Heart right ventricle (tissue), 16 donors: ENCODE measurements around the gene KIF6. TPM values are rescaled to one million over a fixed set of nuclear protein-coding genes. Genes with fewer than 3 reads are reported as not detected.
"Not testable (repeated sequence)": the region's sequence is repeated elsewhere in the genome, so short reads cannot be mapped to it uniquely, and the experiment has no call there.

Source experiments
- ATAC-seq, 8 donors: fragments of 200-7000 bp; cut with Tn5 transposase; one replicate each; pipeline ENCODE4 v1.9.1; 2020; ENCODE audit warnings: mild to moderate bottlenecking in 8 of 8, moderate library complexity in 8 of 8, moderate number of reproducible peaks in 1 of 8
- DNase-seq, 2 donors: peaks; one replicate each; pipeline ENCODE4 v3.0.0-alpha.2; 2020
- H3K27ac ChIP-seq, 10 donors: fragments of 200-600 bp; sonication (generic) in 2 of 10; one replicate each; pipeline versions ENCODE4 v1.5.0 to v1.8.0; 2020 to 2022; ENCODE audit warnings: mild to moderate bottlenecking in 3 of 10
- H3K27me3 ChIP-seq, 7 donors: fragments of 200-600 bp; one replicate each; pipeline ENCODE4 v1.8.0; 2021 to 2022; ENCODE audit warnings: mild to moderate bottlenecking in 2 of 7
- H3K36me3 ChIP-seq, 9 donors: fragments of 200-600 bp; sonication (generic) in 1 of 9; one replicate each; pipeline versions ENCODE4 v1.5.0 to v1.8.0; 2020 to 2022; ENCODE audit warnings: mild to moderate bottlenecking in 2 of 9
- H3K4me1 ChIP-seq, 9 donors: fragments of 200-600 bp; sonication (generic) in 1 of 9; one replicate each; pipeline versions ENCODE4 v1.5.0 to v1.8.0; 2020 to 2022; ENCODE audit warnings: mild to moderate bottlenecking in 4 of 9
- H3K4me3 ChIP-seq, 10 donors: fragments of 200-600 bp; sonication (generic) in 2 of 10; one replicate each; pipeline versions ENCODE4 v1.5.0 to v1.8.0; 2020 to 2022; ENCODE audit warnings: mild to moderate bottlenecking in 7 of 10, moderate library complexity in 2 of 10
- H3K9me3 ChIP-seq, 11 donors: fragments of 200-600 bp in 10 of 11; sonication (generic) in 2 of 11; one replicate each; pipeline versions ENCODE4 v1.5.0 to v1.8.0; 2013 to 2022; ENCODE audit warnings: mild to moderate bottlenecking in 2 of 11, control low read depth in 1 of 11, moderate library complexity in 1 of 11
- CTCF ChIP-seq, 9 donors: fragments of 200-600 bp; sonication (generic) in 2 of 9; IDR thresholded peaks; one replicate each; pipeline versions ENCODE4 v1.5.0 to v1.8.0; 2021 to 2022; ENCODE audit warnings: antibody characterized with exemption in 9 of 9, mild to moderate bottlenecking in 5 of 9, moderate library complexity in 1 of 9
- WGBS, 2 donors: extraction: QIAGEN DNeasy Blood & Tissue Kit; methylation state at CpG; one replicate each; pipeline ENCODE4 v1.1.7; 2013; ENCODE audit warnings: inconsistent platforms in 1 of 2; 5-methylcytosine and 5-hydroxymethylcytosine counted together
- intact Hi-C, 10 donors: fragments of 100-400 bp; cut with DNase I; formaldehyde crosslinking; loops; one replicate each; pipeline versions ENCODE4 v1.11.1 to v1.14.2; 2022
- polyA plus RNA-seq, 2 donors: library from polyadenylated mRNA; stranded (reverse); fragments of 200-250 nt; gene quantifications; one replicate each; pipeline ENCODE4 v1.2.3, GENCODE V29; 2013
- total RNA-seq, 10 donors: library from RNA; stranded (reverse); fragmentation: NEBNext Ultra II Directional in 3 of 10; extraction: Animal tissue kit (Norgen Biotek cat#: 25700) in 3 of 10; gene quantifications; one replicate each; pipeline versions ENCODE4 v1.2.1 to v1.2.4, GENCODE V29; 2021 to 2023
- donor health status: Arrhythmogenic right ventricular cardiomyopathy.
- donor health status: ischemic (EF 13 %, LVEDD 7.1; RV severe dilation, severe dysfunction).
- donor health status: healthy with polysubstance abuse.
- donor health status: DM: no; HTN: yes; CAD: no.
- donor health status: DM: no; HTN: no; CAD: no.
- donor health status: ischemic (EF 25% LVEDD 6.9; RV normal size, moderate dysfunction).
- donor health status: ischemic (EF 25% LVEDD 5.7; RV mildly dilated, moderate dysfunction).
- donor health status: healthy.
- donor health status: DM: yes; HTN: yes; CAD: no.
- donor health status: Ischemic cardiomyopathy.
- donor health status: ischemic (EF 35%, LVEDD 5.7; RV mildly dilated, moderate dysfunction).
- donor health status: nonischemic (EF 11% LVEDD 7.7; RV severe dilation, severe dysfunction).
- donor health status: DM: yes; HTN: yes; CAD: no.
- donor health status: PGD.
- donor health status: ischemic (EF 29% LVEDD 5.4; RV normal size, mild dysfunction).
- donor health status: nonischemic (EF 23%, LVEDD 6.1; RV moderate dilation, normal function).

The KIF6 gene
- total and polyA plus RNA-seq, 12 donors, result 0.01 to 1.6 (median 0.45) TPM; not detected in 2

- Histone ChIP-seq H3K27ac (no peak overlapping the region), H3K27me3 (peaks cover 0 to 56% (median 10%) of the 10 kb centered on the region in 7 donors), H3K36me3 (no peaks in the 10 kb centered on the region), H3K9me3 (no peaks in the 10 kb centered on the region), H3K4me1 (peaks cover 0 to 15% (median 0%) of the 10 kb centered on the region in 9 donors), H3K4me3 (no peak overlapping the region)
- intact Hi-C loops, result no loop called here
- 62 to 66% methylated on average over 5 of the region's 5 CpGs for WGBS, 2 donors
- TF ChIP-seq CTCF (IDR thresholded peaks at IDR 0.05), result no peak
- DNase-seq (no peak), ATAC-seq (no peak)
Observed at GRCh38 chr6:39294133-39294532, 431.1 kb downstream of the KIF6 start.

- Histone ChIP-seq H3K9me3 (no peaks in the 10 kb centered on the region), H3K4me1 (peaks cover 0 to 15% (median 0%) of the 10 kb centered on the region in 9 donors), H3K4me3 (no peak overlapping the region), H3K27ac (no peak overlapping the region), H3K27me3 (peaks cover 0 to 55% (median 3%) of the 10 kb centered on the region in 7 donors), H3K36me3 (no peaks in the 10 kb centered on the region)
- DNase-seq (no peak), ATAC-seq (no peak)
- WGBS, 2 donors, result 86 to 94% methylated on average over 6 of the region's 6 CpGs
- TF ChIP-seq CTCF (IDR thresholded peaks at IDR 0.05), result no peak
- intact Hi-C loops, result no loop called here
Observed at GRCh38 chr6:39292637-39293036, 432.6 kb downstream of the KIF6 start.

- Histone ChIP-seq H3K4me1 (no peaks in the 10 kb centered on the region), H3K27me3 (peaks cover 0 to 46% (median 3%) of the 10 kb centered on the region in 7 donors), H3K9me3 (no peaks in the 10 kb centered on the region), H3K27ac (no peak overlapping the region), H3K4me3 (no peak overlapping the region), H3K36me3 (no peaks in the 10 kb centered on the region)
- no peak for ATAC-seq
- TF ChIP-seq CTCF (IDR thresholded peaks at IDR 0.05), result no peak
- no peak for DNase-seq
- 72 to 76% methylated on average over 2 of the region's 2 CpGs for WGBS, 2 donors
- intact Hi-C loops, result no loop called here
Observed at GRCh38 chr6:39289490-39289889, 435.7 kb downstream of the KIF6 start.

- ATAC-seq (no peak), DNase-seq (no peak)
- no peaks in the 10 kb centered on the region for H3K36me3 ChIP-seq
- no peak overlapping the region for H3K4me3 ChIP-seq
- WGBS, 2 donors, result 91 to 92% methylated on average over 3 of the region's 3 CpGs
- H3K27me3 ChIP-seq, result peaks cover 0 to 30% (median under 1%) of the 10 kb centered on the region in 7 donors
- H3K9me3 ChIP-seq, result no peaks in the 10 kb centered on the region
- intact Hi-C loops, result no loop called here
- no peaks in the 10 kb centered on the region for H3K4me1 ChIP-seq
- no peak for TF ChIP-seq CTCF (IDR thresholded peaks at IDR 0.05)
- no peak overlapping the region for H3K27ac ChIP-seq
Observed at GRCh38 chr6:39287601-39288000, 437.6 kb downstream of the KIF6 start.

- H3K4me3 ChIP-seq, ATAC-seq, DNase-seq, intact Hi-C loops, H3K4me1 ChIP-seq, H3K36me3 ChIP-seq, H3K9me3 ChIP-seq, H3K27ac ChIP-seq: not testable (repeated sequence)
- 78 to 79% methylated on average over 10 of the region's 10 CpGs for WGBS, 2 donors
- H3K27me3 ChIP-seq, result peaks cover 0 to 31% (median 2%) of the 10 kb centered on the region in 7 donors
Observed at GRCh38 chr6:39286596-39286995, 438.6 kb downstream of the KIF6 start.
